ENCODE measurements around the gene HEATR9. TPM values are rescaled to one million over a fixed set of nuclear protein-coding genes. Genes with fewer than 3 reads are reported as not detected.

HEATR9 gene
- total and polyA plus RNA-seq, 7 donors: not detected

DNA sequence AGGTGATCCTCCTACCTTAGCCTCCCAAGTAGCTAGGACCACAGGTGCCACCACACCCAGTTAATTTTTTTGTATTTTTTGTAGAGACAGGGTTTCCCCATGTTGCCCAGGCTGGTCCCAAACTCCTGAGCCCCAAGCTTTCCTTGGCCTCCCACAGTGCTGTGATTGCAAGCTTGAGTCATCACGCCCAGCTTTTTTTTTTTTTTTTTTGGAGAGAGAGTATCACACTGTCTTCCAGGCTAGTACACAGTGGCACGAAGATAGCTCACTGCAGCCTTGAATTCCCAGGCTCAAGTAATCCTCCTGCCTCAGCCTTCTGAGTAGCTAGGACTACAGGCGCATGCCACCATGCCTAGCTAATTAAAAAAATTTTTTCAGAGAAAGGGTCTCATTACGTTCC lies 27.2 kb downstream of the HEATR9 start:
- ATAC-seq: peak in 2 of 4 donors; percentile 35 to 61
- WGBS, 3 donors: 84 to 94% (median 93%) methylated on average over 4 of the region's 4 CpGs

DNA sequence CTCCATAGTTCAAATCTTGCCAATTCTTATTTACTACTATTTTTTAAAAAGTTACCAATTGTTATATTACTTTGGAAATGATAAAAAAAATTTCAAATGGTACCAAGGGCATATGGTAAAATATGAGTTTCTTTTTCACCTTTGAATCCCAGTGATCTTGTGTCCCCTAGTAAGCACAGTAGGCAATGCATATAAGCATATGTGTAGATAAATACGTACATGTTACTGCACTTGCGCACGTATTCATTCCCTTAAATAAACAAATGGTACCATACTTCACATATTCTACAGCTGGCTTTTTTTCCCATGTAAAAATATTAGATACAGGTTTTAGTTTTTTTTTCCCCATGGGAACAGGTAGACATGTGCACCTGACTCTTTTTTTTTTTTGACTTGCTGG lies 27.6 kb downstream of the HEATR9 start:
- no peaks in the 10 kb centered on the region for H3K4me1 ChIP-seq
- no peak for ATAC-seq
- 77 to 95% (median 91%) methylated on average over 3 of the region's 3 CpGs for whole genome bisulfite sequencing, 3 donors
- H3K9me3 ChIP-seq: no peaks in the 10 kb centered on the region
- TF ChIP-seq, protein P1, sequence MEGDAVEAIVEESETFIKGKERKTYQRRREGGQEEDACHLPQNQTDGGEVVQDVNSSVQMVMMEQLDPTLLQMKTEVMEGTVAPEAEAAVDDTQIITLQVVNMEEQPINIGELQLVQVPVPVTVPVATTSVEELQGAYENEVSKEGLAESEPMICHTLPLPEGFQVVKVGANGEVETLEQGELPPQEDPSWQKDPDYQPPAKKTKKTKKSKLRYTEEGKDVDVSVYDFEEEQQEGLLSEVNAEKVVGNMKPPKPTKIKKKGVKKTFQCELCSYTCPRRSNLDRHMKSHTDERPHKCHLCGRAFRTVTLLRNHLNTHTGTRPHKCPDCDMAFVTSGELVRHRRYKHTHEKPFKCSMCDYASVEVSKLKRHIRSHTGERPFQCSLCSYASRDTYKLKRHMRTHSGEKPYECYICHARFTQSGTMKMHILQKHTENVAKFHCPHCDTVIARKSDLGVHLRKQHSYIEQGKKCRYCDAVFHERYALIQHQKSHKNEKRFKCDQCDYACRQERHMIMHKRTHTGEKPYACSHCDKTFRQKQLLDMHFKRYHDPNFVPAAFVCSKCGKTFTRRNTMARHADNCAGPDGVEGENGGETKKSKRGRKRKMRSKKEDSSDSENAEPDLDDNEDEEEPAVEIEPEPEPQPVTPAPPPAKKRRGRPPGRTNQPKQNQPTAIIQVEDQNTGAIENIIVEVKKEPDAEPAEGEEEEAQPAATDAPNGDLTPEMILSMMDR (IDR thresholded peaks at IDR 0.05): no peak
- DNase-seq: no peak
- no peak overlapping the region for H3K4me3 ChIP-seq
- peaks cover 8 to 99% of the 10 kb centered on the region in 2 donors for H3K36me3 ChIP-seq (ENCODE audit: insufficient read depth in 1 of 2, low read depth in 1 of 2)
- intact Hi-C loops (cut with DNase I): no loop called here
- no peak overlapping the region for H3K27ac ChIP-seq
- no peaks in the 10 kb centered on the region for H3K27me3 ChIP-seq (ENCODE audit: insufficient read depth in 3 of 3, low read length in 2 of 3)

More for the DNA sequence above, 27.2 kb downstream of the HEATR9 start:
- no peaks in the 10 kb centered on the region for H3K4me1 ChIP-seq
- TF ChIP-seq, protein P1 (IDR thresholded peaks at IDR 0.05): no peak
- H3K4me3 ChIP-seq: no peak overlapping the region
- DNase-seq: no peak
- intact Hi-C loops (cut with DNase I): no loop called here
- H3K27ac ChIP-seq: no peak overlapping the region
- H3K27me3 ChIP-seq (ENCODE audit: insufficient read depth in 3 of 3, low read length in 2 of 3): no peaks in the 10 kb centered on the region
- peaks cover 8 to 99% of the 10 kb centered on the region in 2 donors for H3K36me3 ChIP-seq (ENCODE audit: insufficient read depth in 1 of 2, low read depth in 1 of 2)
- no peaks in the 10 kb centered on the region for H3K9me3 ChIP-seq

DNA sequence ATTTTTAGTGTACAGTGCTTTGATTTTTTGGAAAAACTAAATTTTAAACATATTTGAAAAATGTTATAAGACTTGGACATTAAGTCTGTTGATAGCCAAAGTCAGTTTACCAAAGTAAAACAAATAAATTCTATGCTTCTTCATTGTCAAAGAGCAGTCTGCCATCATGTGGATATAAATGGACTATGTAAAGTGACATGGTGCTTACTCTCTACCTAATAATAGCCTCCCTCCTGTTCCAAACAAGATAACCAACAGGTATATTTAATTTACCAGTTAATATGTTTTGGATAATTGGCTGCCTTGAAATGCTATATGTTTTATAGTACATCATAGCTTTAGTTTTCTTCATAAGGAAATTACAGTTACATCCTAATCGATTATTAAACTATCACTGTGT lies 43.5 kb downstream of the HEATR9 start:
- no peaks in the 10 kb centered on the region for H3K4me1 ChIP-seq
- no peak overlapping the region for H3K4me3 ChIP-seq
- no peak for DNase-seq
- 86 to 97% (median 96%) methylated on average over 1 of the region's 1 CpG for WGBS, 3 donors
- TF ChIP-seq, protein P1 (IDR thresholded peaks at IDR 0.05): no peak
- intact Hi-C loops (cut with DNase I): no loop called here
- peak in 3 of 4 donors; percentile 44 to 63 (median 54) for ATAC-seq
- no peaks in the 10 kb centered on the region for H3K27me3 ChIP-seq (ENCODE audit: insufficient read depth in 3 of 3, low read length in 2 of 3)
- H3K27ac ChIP-seq: no peak overlapping the region
- peaks cover 4 to 100% of the 10 kb centered on the region in 2 donors for H3K36me3 ChIP-seq (ENCODE audit: insufficient read depth in 1 of 2, low read depth in 1 of 2)
- H3K9me3 ChIP-seq: no peaks in the 10 kb centered on the region

DNA sequence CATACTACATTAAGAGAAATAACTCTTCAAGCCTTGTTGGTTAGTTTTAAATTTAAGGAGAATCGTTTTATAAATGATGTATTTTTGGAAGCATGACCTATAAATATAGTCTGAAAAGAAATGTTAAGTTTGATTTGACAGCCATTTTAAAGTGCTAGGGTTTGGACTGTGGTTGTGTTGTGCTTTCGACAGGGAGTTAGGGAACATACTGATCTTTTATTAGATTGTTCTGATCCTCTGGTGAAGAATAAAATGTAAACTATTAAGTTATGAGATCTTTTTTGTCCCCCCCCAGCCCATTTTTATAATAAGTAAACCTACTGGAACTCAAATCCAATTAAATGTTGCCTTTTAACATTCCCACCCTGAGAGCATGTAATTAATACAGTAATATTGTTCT lies 47.4 kb downstream of the HEATR9 start:
- 84 to 88% (median 86%) methylated on average over 2 of the region's 2 CpGs for WGBS, 3 donors
- DNase-seq (no peak), ATAC-seq (no peak)
- Histone ChIP-seq H3K4me3 (no peak overlapping the region), H3K9me3 (no peaks in the 10 kb centered on the region), H3K27ac (no peak overlapping the region), H3K27me3 (ENCODE audit: insufficient read depth in 3 of 3, low read length in 2 of 3) (no peaks in the 10 kb centered on the region), H3K4me1 (peaks cover 4% of the 10 kb centered on the region), H3K36me3 (ENCODE audit: insufficient read depth in 1 of 2, low read depth in 1 of 2) (peaks cover 6 to 96% of the 10 kb centered on the region in 2 donors)
- intact Hi-C loops (cut with DNase I): loop anchor here in 1 of 2 donors (2.0 kb wide), 1 partner anchor 15 kb away; no protein-coding TSS in a partner anchor
- TF ChIP-seq, protein P1 (IDR thresholded peaks at IDR 0.05): no peak

DNA sequence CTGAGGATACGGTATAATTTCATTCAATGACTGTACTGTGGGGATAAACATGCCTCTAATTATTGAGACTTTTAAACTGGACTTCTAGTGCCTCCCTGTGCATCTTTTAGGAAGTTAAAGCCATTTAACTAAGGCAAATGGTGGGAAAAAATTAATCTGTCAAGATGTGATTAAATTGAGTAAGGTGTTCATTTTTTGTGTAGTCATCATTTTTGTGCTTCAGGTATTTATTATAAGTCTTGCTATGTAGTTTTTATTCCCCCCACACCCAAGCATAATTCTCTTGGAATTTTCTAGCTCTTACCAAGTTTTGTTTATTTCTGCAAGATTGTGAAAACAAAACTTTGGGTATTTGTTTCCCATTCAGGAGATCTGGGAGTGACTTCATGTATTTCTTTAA lies 49.2 kb downstream of the HEATR9 start:
- intact Hi-C loops (cut with DNase I): no loop called here
- no peak for ATAC-seq
- no peaks in the 10 kb centered on the region for H3K27me3 ChIP-seq (ENCODE audit: insufficient read depth in 3 of 3, low read length in 2 of 3)
- no peak overlapping the region for H3K4me3 ChIP-seq
- H3K36me3 ChIP-seq (ENCODE audit: insufficient read depth in 1 of 2, low read depth in 1 of 2): peaks cover 6 to 83% of the 10 kb centered on the region in 2 donors
- TF ChIP-seq, protein P1 (IDR thresholded peaks at IDR 0.05): no peak
- H3K27ac ChIP-seq: no peak overlapping the region
- H3K4me1 ChIP-seq: peaks cover 17% of the 10 kb centered on the region
- no peak for DNase-seq
- no peaks in the 10 kb centered on the region for H3K9me3 ChIP-seq
- 63 to 73% (median 72%) methylated on average over 1 of the region's 1 CpG for WGBS, 3 donors

All from psoas muscle (tissue), 8 donors.